Urinary bladder (tissue), 4 donors: ENCODE measurements around the gene HSPH1. TPM values are rescaled to one million over a fixed set of nuclear protein-coding genes. Genes with fewer than 3 reads are reported as not detected.

Experiments
- DNase-seq: peaks from one replicate; pipeline ENCODE4 v3.0.0-alpha.2; 2015; ENCODE audit errors: extremely low spot score
- H3K27ac ChIP-seq: one replicate; pipeline ENCODE4 v1.5.1; 2013; ENCODE audit warnings: low read depth, mild to moderate bottlenecking, moderate library complexity
- H3K36me3 ChIP-seq: one replicate; pipeline ENCODE4 v1.6.1; 2013; ENCODE audit warnings: mild to moderate bottlenecking, moderate library complexity; ENCODE audit not compliant: insufficient read depth
- H3K4me1 ChIP-seq: one replicate; pipeline ENCODE4 v1.6.1; 2013; ENCODE audit warnings: mild to moderate bottlenecking, moderate library complexity; ENCODE audit not compliant: insufficient read depth
- H3K4me3 ChIP-seq: one replicate; pipeline ENCODE4 v1.5.1; 2013; ENCODE audit warnings: low read depth, low read length
- WGBS: extraction: QIAGEN DNeasy Blood & Tissue Kit; methylation state at CpG from one replicate; pipeline ENCODE4 v1.1.7; 2013; 5-methylcytosine and 5-hydroxymethylcytosine counted together
- polyA plus RNA-seq: library from polyadenylated mRNA; stranded (reverse); fragments of 200-250 nt; gene quantifications from one replicate; pipeline ENCODE4 v1.2.3, GENCODE V29; 2013
- total RNA-seq: library from RNA; depleted of rRNA; stranded (reverse); fragments of >200 nt; gene quantifications from one replicate; pipeline ENCODE4 v1.2.3, GENCODE V29; 2014
- donor health status: healthy with polysubstance abuse.
- donor health status: healthy.

HSPH1 gene
- total and polyA plus RNA-seq, 2 donors: 26.0 to 50.8 TPM

DNA sequence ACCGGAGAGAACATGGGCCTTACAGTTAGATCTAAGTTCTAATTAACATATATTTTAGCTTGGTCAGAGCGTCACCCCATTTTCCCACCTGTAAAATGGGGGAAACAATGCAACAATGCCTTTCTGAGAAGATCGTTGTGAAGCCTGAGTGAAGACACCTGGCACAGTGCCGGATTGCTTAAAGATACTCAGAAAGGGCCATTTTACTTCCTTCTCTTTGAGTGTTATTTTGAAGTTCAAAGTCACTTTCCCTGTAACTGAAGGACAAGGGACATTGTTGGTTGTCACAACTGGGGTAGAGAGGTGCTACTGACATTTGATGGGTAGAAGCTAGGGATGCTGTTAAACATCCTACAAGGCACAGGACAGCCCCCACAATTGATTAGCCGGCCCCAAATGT, 28.1 kb downstream of the HSPH1 start:
- no peak overlapping the region for H3K27ac ChIP-seq
- H3K36me3 ChIP-seq: peaks cover 11% of the 10 kb centered on the region
- H3K4me3 ChIP-seq: no peak overlapping the region
- no peaks in the 10 kb centered on the region for H3K4me1 ChIP-seq
- no peak for DNase-seq
- WGBS: 88% methylated on average over 5 of the region's 5 CpGs

DNA sequence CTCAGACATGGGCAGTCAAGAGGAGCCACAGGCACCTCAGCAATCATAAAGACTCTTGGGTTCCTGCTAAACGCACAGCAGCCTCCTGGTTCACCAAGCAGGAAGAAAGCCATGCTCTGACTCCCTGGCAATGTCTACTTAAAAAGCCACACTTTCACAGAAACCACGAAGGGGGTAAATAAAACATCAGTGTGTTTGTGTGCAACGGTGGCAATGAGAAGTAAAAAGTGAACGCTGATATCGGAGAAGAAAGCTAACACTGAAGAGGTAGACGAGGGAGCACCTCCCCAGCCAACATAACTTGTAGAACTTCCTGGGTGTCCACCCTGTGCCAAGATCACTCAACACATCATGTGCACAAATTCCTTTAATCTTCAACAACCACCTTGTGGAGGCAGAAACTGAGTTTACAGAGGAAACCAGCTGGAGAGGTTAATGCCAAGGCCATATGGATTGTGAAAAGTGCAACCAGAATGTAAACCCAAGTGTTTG, 30.2 kb downstream of the HSPH1 start:
- Histone ChIP-seq H3K4me1 (no peaks in the 10 kb centered on the region), H3K4me3 (no peak overlapping the region), H3K36me3 (peaks cover 2% of the 10 kb centered on the region), H3K27ac (no peak overlapping the region)
- WGBS: 63% methylated on average over 6 of the region's 6 CpGs
- no peak for DNase-seq

DNA sequence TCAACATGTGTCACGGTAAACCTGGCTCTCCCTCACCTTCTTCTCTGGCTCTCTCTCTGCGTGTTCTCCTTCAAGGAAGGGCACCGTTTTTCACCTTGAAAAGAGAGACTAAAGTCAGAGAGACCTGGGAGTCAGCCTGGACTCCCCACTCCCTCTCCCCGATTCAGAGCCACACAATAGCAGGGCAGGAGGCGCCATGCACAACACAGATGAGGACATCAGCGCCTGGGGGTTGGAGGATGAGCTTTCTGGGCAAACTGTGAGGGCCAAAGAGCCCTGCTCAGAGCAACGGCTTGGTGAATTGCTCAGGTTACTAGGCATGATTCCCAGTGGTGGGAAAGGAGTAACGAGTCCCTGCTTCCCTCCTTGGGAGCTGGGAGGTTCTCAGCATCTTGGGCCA, 32.3 kb downstream of the HSPH1 start:
- Histone ChIP-seq H3K27ac (no peak overlapping the region), H3K36me3 (peaks cover 2% of the 10 kb centered on the region), H3K4me1 (no peaks in the 10 kb centered on the region), H3K4me3 (no peak overlapping the region)
- DNase-seq: no peak
- 74% methylated on average over 8 of the region's 8 CpGs for WGBS

DNA sequence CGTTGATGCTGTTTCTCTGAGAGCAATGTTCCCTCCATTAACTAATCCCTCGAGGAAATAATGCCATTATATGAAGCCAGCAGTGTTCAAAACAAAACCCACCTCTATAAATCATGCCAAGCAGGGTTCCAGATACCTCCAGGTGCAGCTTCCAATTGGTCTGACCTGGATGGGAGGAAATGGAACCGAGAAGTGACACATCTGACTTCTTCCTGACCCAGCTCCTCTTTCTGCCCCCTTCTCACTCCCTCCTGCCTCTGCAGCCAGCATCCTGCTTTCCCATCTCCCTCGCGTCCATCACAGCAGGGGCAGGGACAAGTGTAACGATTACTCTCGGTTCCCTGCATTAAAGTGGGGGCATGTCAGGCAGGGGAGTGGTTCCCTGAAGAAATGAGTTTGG, 37.5 kb downstream of the HSPH1 start:
- Histone ChIP-seq H3K36me3 (no peaks in the 10 kb centered on the region), H3K4me3 (no peak overlapping the region), H3K4me1 (no peaks in the 10 kb centered on the region), H3K27ac (no peak overlapping the region)
- WGBS: 21% methylated on average over 7 of the region's 7 CpGs
- DNase-seq: no peak

DNA sequence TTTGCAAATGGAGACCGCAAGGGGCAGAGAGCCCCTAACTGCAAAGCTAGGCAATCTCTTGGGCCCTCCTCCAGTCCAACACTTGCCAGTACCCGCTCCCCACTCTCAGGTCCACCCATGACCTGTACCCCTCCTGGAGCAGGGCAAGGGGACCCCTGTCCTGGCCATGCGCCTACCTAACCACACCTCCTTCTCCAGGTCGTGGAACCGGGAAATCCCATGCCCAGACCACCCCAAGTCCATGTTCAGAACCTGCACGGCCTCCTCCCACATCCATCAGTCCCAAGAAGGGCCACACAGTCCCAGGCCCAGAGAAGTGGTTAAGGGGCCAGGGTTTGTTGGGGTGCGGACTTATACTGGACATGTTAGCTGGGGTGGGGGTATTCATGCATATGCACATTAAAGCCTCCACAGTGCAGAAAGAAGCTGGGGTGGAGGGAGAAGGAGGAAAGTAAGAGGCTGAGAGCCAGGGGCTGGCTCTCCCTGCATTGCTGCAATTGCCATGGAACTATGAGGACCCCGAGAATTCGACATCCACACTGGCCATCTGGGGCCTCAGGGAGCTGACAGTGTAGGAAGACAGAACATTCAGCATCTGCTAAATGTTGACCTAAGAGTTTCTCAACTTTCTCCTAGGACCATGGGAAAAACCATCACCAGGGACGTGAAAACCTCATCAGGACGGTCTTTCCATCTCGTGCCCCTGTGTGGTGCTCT, 39.0 kb downstream of the HSPH1 start:
- no peak for DNase-seq
- WGBS: 94% methylated on average over 12 of the region's 12 CpGs

DNA sequence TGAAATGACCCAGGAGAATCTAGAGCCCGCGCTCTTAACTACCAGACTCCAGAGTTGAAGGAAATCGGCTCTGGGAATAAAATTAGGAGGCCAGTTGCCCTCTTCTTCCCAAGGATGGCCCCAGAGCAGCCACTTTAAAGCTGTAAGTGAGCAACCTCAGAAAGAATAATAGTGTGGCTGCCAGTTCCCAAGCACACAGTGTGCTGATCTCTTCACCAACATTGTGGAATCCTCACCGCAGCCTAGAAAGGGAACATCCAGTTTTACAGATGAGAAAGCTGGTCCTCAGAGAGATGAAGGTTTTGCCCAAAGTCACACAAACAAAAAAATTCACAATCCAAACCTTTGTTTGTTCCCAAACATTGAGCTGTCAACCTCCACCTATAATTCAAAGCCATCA, 39.6 kb downstream of the HSPH1 start:
- Histone ChIP-seq H3K36me3 (no peaks in the 10 kb centered on the region), H3K4me3 (no peak overlapping the region), H3K4me1 (no peaks in the 10 kb centered on the region), H3K27ac (no peak overlapping the region)
- DNase-seq: no peak
- WGBS: 96% methylated on average over 4 of the region's 4 CpGs

More for the DNA sequence above, 39.0 kb downstream of the HSPH1 start:
- Histone ChIP-seq H3K4me1 (no peaks in the 10 kb centered on the region), H3K36me3 (no peaks in the 10 kb centered on the region), H3K27ac (no peak overlapping the region), H3K4me3 (no peak overlapping the region)

DNA sequence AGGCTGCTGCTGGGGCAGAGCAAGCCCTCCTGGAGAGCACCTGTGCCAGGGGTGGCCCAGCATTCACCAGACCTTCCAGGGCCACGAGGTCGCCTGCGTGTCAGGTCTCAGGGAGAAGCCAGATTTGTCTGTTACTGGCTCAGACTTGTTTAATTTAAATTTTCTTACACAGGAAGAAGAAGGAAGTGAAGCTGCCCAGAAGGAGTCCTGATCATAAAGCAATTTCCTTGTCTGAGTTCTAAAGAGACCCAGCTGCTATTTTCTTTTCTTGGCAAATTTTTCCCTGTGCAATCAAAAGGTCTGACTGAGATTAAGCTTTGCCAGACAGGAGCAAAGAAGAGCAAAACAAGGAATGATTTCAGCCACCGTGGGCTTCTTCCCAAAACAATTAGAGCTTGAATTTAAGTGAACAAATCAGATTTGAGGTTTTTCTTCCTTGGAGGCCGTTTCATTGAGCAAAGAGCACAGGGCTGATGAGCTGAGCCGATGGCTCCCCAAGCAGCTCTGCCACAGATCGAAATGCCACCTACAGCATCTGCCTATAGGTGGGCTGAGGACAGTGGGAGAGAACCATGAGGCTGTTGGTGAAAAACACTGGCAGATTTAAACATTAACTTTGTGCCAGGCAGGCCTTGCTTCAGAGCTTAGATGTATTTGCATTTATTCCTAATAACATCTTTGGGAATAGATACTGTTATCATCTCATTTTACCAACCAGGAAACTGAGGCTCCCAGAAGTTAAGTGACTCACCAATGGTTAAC, 40.1 kb downstream of the HSPH1 start:
- no peak overlapping the region for H3K27ac ChIP-seq
- no peaks in the 10 kb centered on the region for H3K4me1 ChIP-seq
- no peaks in the 10 kb centered on the region for H3K36me3 ChIP-seq
- WGBS: 52% methylated on average over 7 of the region's 7 CpGs
- no peak for DNase-seq
- no peak overlapping the region for H3K4me3 ChIP-seq

DNA sequence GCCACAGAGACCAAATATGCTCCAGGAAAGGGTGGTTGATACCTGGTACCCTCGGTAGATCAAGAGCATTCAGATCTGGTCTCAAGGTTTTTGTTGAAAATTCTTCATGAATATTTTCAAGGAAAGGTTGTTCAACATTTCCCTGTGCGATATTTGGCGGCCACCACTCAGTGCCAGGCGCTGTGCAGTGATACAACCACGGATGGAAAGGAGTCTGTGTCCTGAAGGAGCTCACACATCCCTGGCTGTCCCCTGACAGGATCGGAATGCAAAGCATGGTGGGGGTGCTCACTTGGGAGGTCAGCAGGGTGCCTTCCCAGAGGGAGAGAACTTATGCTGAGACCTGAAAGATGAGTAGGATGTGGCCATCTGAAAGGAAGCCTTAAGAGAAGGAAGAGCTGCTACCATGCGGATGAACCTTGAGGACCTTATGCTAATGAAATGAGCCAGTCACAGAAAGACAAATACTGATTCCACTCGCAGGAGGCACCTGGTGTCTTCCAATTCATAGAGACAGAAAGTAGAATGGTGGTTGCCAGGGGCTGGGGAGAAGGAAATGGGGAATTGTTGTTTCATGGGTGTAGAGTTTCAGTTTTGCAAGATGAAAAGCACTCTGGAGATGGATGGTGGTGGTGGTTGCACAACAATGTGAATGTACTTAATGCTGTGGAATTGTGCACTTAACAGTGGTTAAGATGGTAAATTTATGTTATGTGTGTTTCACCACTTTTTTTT, 41.6 kb downstream of the HSPH1 start:
- DNase-seq: no peak
- Histone ChIP-seq H3K4me3 (no peak overlapping the region), H3K4me1 (no peaks in the 10 kb centered on the region), H3K36me3 (no peaks in the 10 kb centered on the region), H3K27ac (no peak overlapping the region)
- 86% methylated on average over 8 of the region's 8 CpGs for WGBS

DNA sequence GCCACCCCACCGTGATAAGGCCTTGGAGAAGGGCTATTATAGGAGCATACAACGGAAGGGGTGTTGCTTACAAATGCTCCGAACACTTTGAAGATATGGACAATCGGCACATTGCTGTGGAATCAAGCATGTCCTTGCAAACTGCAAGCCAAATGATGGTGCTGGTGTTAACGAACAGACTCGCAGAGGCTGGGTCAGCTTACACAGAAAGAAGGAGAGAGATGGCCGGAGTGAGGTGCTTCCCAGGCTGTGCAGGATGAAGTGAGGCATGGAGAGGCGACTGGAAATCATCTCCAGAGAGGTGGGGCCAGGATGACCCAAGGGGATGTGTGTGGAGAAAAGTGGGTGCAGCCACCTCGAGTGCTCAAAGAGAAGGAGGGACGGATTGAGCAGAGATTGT, 42.2 kb downstream of the HSPH1 start:
- Histone ChIP-seq H3K4me3 (no peak overlapping the region), H3K27ac (no peak overlapping the region), H3K36me3 (no peaks in the 10 kb centered on the region), H3K4me1 (no peaks in the 10 kb centered on the region)
- no peak for DNase-seq
- whole genome bisulfite sequencing: 67% methylated on average over 10 of the region's 10 CpGs

DNA sequence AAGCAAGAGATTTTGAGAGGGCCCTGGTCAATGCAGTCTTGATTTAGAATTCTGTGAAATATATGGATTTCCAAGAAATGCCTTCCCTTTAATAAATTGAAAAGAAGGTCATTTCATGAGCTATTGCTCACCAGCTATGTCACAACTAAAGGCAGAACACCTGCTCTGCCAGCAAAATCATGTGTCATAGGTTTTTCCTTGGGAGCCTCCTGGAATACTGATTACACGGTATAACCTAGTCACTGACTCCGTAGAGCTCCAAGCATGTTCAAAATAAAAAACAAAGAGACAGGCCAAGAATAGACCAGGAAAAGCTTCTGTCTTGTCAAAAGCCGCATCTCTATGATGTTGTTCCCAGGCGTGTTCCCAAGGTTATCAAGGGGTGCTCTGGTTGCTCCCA, 45.5 kb downstream of the HSPH1 start:
- H3K4me1 ChIP-seq: no peaks in the 10 kb centered on the region
- no peak overlapping the region for H3K27ac ChIP-seq
- no peaks in the 10 kb centered on the region for H3K36me3 ChIP-seq
- no peak for DNase-seq
- H3K4me3 ChIP-seq: no peak overlapping the region
- 89% methylated on average over 4 of the region's 4 CpGs for WGBS

DNA sequence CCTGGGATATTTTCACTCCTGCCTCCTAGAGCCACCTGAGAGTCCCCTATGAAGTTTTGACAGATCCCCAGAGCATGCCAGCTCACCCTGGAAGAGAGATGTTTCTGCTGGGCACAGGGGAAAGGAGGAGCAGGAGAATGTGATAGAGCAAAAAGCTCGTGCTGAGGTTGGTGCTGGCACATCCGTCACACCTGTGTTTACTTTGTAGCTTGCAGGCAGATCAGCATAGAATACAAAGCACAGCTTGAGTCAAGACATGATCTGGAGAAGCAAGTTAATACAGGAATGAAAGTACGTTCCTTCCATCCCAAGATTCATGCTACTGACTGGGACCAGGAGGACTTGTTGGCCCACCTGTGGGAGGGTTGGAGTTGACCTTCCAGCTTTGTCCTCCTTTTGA, 46.1 kb downstream of the HSPH1 start:
- DNase-seq: no peak
- 70% methylated on average over 3 of the region's 3 CpGs for WGBS

DNA sequence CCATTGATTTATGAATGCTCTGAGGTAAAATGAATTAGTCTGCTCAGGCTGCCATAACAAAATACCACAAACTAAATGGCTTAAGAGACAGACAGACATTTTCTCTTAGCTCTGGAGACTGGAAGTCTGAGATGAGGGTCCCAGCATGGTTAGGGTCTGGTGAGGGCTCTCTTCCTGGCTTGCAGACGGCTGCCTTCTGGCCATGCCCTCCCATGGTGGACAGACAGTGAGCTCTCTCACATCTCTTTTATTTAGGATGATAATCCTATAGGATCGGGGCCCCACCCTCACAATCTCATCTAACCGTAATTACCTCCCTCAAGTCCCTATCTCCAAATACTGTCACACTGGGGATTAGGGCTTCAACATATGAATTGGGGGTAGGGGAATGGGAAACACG, 47.1 kb downstream of the HSPH1 start:
- DNase-seq: no peak
- H3K4me1 ChIP-seq: no peaks in the 10 kb centered on the region
- no peaks in the 10 kb centered on the region for H3K36me3 ChIP-seq
- no peak overlapping the region for H3K27ac ChIP-seq
- no peak overlapping the region for H3K4me3 ChIP-seq
- WGBS: 78% methylated on average over 4 of the region's 4 CpGs

More for the DNA sequence above, 46.1 kb downstream of the HSPH1 start:
- H3K27ac ChIP-seq: no peak overlapping the region
- H3K36me3 ChIP-seq: no peaks in the 10 kb centered on the region
- no peak overlapping the region for H3K4me3 ChIP-seq
- H3K4me1 ChIP-seq: no peaks in the 10 kb centered on the region

DNA sequence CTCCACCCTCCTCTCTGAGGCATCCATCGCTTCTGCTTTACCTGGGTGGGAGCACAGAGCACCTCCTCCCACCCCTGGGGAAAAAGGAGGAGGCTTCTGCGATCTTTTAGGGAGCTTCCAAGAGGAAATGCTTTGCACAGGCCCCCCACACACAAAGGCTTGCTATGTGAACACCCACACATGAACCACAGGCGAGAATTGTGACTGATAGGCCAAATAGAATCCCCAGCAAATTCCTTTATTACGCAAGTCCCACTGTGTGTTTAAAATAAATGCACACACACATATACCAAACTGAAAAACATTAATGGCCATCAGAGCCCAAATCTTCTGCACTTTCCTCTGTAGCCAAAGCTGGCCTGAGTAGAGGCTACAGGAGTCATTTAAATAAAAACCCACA, 50.6 kb downstream of the HSPH1 start:
- Histone ChIP-seq H3K27ac (no peak overlapping the region), H3K36me3 (no peaks in the 10 kb centered on the region), H3K4me3 (no peak overlapping the region), H3K4me1 (no peaks in the 10 kb centered on the region)
- WGBS: 86% methylated on average over 4 of the region's 4 CpGs
- no peak for DNase-seq

DNA sequence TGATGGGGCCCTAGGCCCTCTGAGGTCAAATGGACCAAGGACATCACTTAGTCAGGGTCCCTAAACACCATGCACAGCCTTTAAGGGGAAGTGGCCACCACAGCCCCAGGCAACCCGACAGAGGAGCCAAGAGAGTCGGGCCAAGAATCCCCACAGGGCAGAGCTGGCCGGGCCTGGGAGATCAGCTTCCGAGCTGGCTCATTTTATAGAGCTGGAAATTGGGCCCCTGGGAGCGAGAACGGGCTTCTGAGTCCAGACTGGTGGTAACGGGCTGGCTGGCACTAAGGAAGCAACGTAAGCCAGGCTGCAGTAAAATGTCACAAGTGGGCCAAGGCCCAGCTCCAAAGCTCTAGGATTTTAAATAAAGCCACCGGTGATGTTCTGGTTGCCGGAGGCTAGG, 51.1 kb downstream of the HSPH1 start:
- Histone ChIP-seq H3K27ac (no peak overlapping the region), H3K4me1 (no peaks in the 10 kb centered on the region), H3K4me3 (no peak overlapping the region), H3K36me3 (no peaks in the 10 kb centered on the region)
- 79% methylated on average over 10 of the region's 10 CpGs for WGBS
- DNase-seq: no peak
